K562 (cell line): ENCODE results near the gene KRT5. TPM values are rescaled to one million over a fixed set of nuclear protein-coding genes. Genes with fewer than 3 reads are reported as not detected.

Experiments
- ATAC-seq: fragments of 200-7000 bp; cut with Tn5 transposase; 3 replicates; pipeline ENCODE4 v1.9.1; 2020; ENCODE audit warnings: moderate library complexity
- BruUV-seq: library from RNA; stranded (reverse); fragments of 400-500 nt; replicated peaks from 2 replicates; lab custom pipeline; 2021; lab: Mats Ljungman, UMichigan
- CTCF ChIA-PET: fragments of 300-600 bp; formaldehyde crosslinking; extraction: SDS; loops from one replicate; lab custom pipeline; 2021; ENCODE audit warnings: low intra/inter-chr PET ratio; lab: Yijun Ruan, JAX
- POLR2A ChIA-PET: fragments of 300-600, 350-650 bp; sonication (Branson Sonifier 250); formaldehyde crosslinking; extraction: SDS; loops from one replicate; lab custom pipeline; 2021; ENCODE audit warnings: antibody characterized with exemption, inconsistent platforms; lab: Yijun Ruan, JAX
- DNase-seq, 4 experiments: peaks; one replicate each; pipeline versions ENCODE4 v3.0.0 to v3.0.0-alpha.2; 2011 to 2018; ENCODE audit warnings: low spot score in 3 of 4, mixed read lengths in 3 of 4; ENCODE audit errors: extremely low read depth in 1 of 4
- FAIRE-seq: peaks from 2 replicates; lab custom pipeline; 2011; peaks lifted over from hg19 to GRCh38; lab: Jason Lieb, UNC
- H2AFZ ChIP-seq: 2 replicates; pipeline ENCODE4 v1.6.0; 2011; ENCODE audit warnings: low read depth, low read length, control low read depth, inconsistent platforms
- H3K27ac ChIP-seq: fragments of 200-600 bp; 3 replicates; pipeline ENCODE4 v1.8.0; 2011; ENCODE audit warnings: low read depth, mild to moderate bottlenecking, control low read depth, inconsistent platforms, low read length, moderate library complexity, mixed read lengths; ENCODE audit errors: extremely low read depth
- H3K27me3 ChIP-seq, 2 experiments: fragments of 300-600 bp in 1 of 2; 2 replicates in 1 of 2; 3 replicates in 1 of 2; pipeline versions ENCODE4 v1.6.0 to v1.8.0; 2011; ENCODE audit warnings: inconsistent platforms in 2 of 2, low read length in 2 of 2, mild to moderate bottlenecking in 1 of 2, mixed read lengths in 1 of 2, moderate library complexity in 1 of 2; ENCODE audit not compliant: control insufficient read depth in 2 of 2, insufficient read depth in 2 of 2
- H3K36me3 ChIP-seq: fragments of 300-600 bp; 3 replicates; pipeline ENCODE4 v1.8.0; 2011; ENCODE audit warnings: mild to moderate bottlenecking, low read length, inconsistent platforms; ENCODE audit not compliant: control insufficient read depth, insufficient read depth
- H3K4me1 ChIP-seq, 2 experiments: fragments of 200-600 bp in 1 of 2; replicated peaks in 1 of 2; 2 replicates in 1 of 2; 3 replicates in 1 of 2; pipeline versions ENCODE4 v1.5.1 to v1.8.0; 2011; ENCODE audit warnings: inconsistent platforms in 2 of 2, low read length in 2 of 2, mild to moderate bottlenecking in 1 of 2, mixed read lengths in 1 of 2, moderate library complexity in 1 of 2; ENCODE audit not compliant: control insufficient read depth in 2 of 2, insufficient read depth in 2 of 2
- H3K4me2 ChIP-seq: 2 replicates; pipeline ENCODE4 v1.6.1; 2011; ENCODE audit warnings: low read length, control low read depth, inconsistent platforms, mixed read lengths; ENCODE audit not compliant: insufficient read depth
- H3K4me3 ChIP-seq: fragments of 200-600 bp; sonication (generic), shearing (Covaris generic); 2 replicates; pipeline ENCODE4 v1.5.1; 2016; ENCODE audit warnings: control low read depth, inconsistent platforms
- H3K79me2 ChIP-seq: fragments of 200-600 bp; 3 replicates; pipeline ENCODE4 v1.8.0; 2011; ENCODE audit warnings: low read length, inconsistent platforms; ENCODE audit not compliant: control insufficient read depth, insufficient read depth
- H3K9ac ChIP-seq, 2 experiments: 2 replicates each; pipeline versions ENCODE4 v1.6.0 to v1.6.1; 2011; ENCODE audit warnings: low read depth in 2 of 2, low read length in 2 of 2, control low read depth in 1 of 2, inconsistent platforms in 1 of 2, mild to moderate bottlenecking in 1 of 2, mixed read lengths in 1 of 2; ENCODE audit not compliant: insufficient read depth in 1 of 2
- H3K9me1 ChIP-seq: one replicate; pipeline ENCODE4 v1.6.0; 2011; ENCODE audit warnings: inconsistent platforms, mild to moderate bottlenecking, low read length, moderate library complexity; ENCODE audit not compliant: control insufficient read depth, insufficient read depth
- H3K9me3 ChIP-seq: replicated peaks from 2 replicates; pipeline ENCODE4 v1.5.1; 2011; ENCODE audit warnings: low read depth, low read length, inconsistent platforms; ENCODE audit not compliant: control insufficient read depth, insufficient read depth
- H4K20me1 ChIP-seq: replicated peaks from 2 replicates; pipeline ENCODE4 v1.6.1; 2011; ENCODE audit warnings: low read length, inconsistent platforms, mixed read lengths; ENCODE audit not compliant: control insufficient read depth, insufficient read depth
- YY1 ChIP-seq, 3 experiments: IDR thresholded peaks; 2 replicates each; pipeline ENCODE4 v1.6.1; 2011; ENCODE audit warnings: low read length in 2 of 3, mild to moderate bottlenecking in 2 of 3, moderate library complexity in 2 of 3, borderline replicate concordance in 1 of 3, control low read depth in 1 of 3, low read depth in 1 of 3; ENCODE audit not compliant: insufficient read depth in 3 of 3, insufficient replicate concordance in 2 of 3, control insufficient read depth in 1 of 3, insufficient read length in 1 of 3; ENCODE audit errors: extremely low read depth in 1 of 3
- WGBS: fragments of 100-300 bp; shearing (Covaris generic); methylation state at CpG from one replicate; pipeline ENCODE4 v1.1.6; 2016; ENCODE audit warnings: low coverage, mixed read lengths; ENCODE audit not compliant: insufficient coverage; ENCODE audit errors: missing lambda C conversion rate; 5-methylcytosine and 5-hydroxymethylcytosine counted together
- in situ Hi-C: fragments of 300-500 bp; cut with MboI; formaldehyde crosslinking; loops from 4 replicates; pipeline ENCODE4 v1.15.0; 2018; ENCODE audit warnings: inconsistent platforms, mixed read lengths
- intact Hi-C: fragments of 100-400 bp; cut with micrococcal nuclease; formaldehyde crosslinking; loops from 2 replicates; pipeline ENCODE4 v1.14.2; 2022
- polyA plus RNA-seq, 8 experiments: library from polyadenylated mRNA; depleted of rRNA in 4 of 8; stranded (reverse) in 5 of 8; unstranded in 3 of 8; fragments of >200 nt; fragmentation: Nextera tagmentation in 2 of 8; fragmentation: Illumina TruSeq in 1 of 8; extraction: Ambion mirVana in 2 of 8; extraction: Trizol in 1 of 8; gene quantifications; 2 replicates each; pipeline versions ENCODE4 v1.2.1 to v1.2.3, GENCODE V29; 2011 to 2014; ENCODE audit warnings: inconsistent platforms in 1 of 8, missing spikeins in 1 of 8
- total RNA-seq, 7 experiments: library from RNA; depleted of rRNA in 6 of 7; stranded (reverse); fragments of >200 nt in 6 of 7; fragmentation: Illumina TruSeq in 2 of 7; extraction: Trizol in 2 of 7; gene quantifications; 2 replicates each; pipeline versions ENCODE4 v1.2.1 to v1.2.3, GENCODE V29; 2011 to 2021; ENCODE audit warnings: low replicate concordance in 1 of 7
- TF ChIP-seq, protein P1 (sequence below): fragments of 450-650 bp; formaldehyde crosslinking; IDR thresholded peaks from 2 replicates; pipeline ENCODE4 v1.4.0; 2020; ENCODE audit warnings: mild to moderate bottlenecking, moderate library complexity
- TF ChIP-seq, protein P2 (sequence below), 3 experiments: IDR thresholded peaks in 2 of 3; conservative IDR thresholded peaks in 1 of 3; 2 replicates each; pipeline ENCODE4 v1.5.1; 2011 to 2012; ENCODE audit warnings: low read length in 3 of 3, mild to moderate bottlenecking in 3 of 3, control low read depth in 2 of 3, improper control_type of control experiment in 1 of 3, inconsistent platforms in 1 of 3, low read depth in 1 of 3, mixed read lengths in 1 of 3, moderate library complexity in 1 of 3; ENCODE audit not compliant: insufficient read depth in 2 of 3

The KRT5 gene
- total and polyA plus RNA-seq, 9 of the 15 experiments (the other 6 are each of a cell fraction or from before 2014, with no cell fraction given), result 0.32 TPM; not detected in 8

DNA sequence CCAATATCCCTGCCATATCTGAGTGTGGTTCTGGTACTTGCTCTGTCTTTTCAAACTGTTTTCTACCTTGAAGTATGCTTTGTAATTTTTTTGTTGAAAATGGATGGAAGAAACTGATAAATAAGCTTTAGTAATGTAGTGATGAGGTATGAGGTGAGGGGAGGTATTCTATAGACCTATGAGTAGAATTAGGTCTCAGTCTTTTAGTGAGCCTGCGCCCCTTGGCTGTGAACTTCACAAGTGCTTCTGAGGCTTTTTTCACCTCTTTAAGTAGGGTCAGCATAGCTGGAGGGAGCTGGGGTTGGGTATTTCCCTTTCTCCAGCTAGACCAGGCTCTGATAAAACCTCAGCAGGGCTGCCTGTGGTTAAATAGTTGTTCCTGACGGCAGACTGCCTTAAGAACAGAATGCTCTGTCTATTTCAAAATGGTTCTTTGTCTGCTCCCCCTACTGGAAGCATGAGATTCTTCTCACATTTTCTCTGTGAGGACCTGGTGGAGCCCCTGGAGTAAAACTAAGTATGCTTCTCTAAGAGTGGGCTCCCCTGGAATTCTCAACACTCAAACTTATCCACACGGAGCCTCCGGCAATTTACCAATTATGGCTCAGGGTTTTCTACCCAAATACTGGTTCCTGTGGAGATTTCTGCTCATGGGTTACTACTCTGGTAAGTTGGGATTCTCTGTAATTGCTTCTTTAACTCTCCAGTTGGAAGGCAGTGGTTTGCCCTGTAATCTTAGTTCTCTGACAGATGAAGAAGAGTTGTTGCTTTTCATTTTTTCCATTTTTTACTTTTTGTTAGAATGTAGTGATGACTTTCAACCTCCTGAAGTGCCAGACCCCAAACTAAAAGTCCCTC is 13.1 kb downstream of the KRT5 start:
- FAIRE-seq, result peak; percentile 62

More for the DNA sequence above, 13.1 kb downstream of the KRT5 start:
- H3K27me3 ChIP-seq, result no peaks in the 10 kb centered on the region; a peak in 1 of 5 replicates
- in situ Hi-C loops (no loop called here), intact Hi-C loops (no loop called here)
- no peak overlapping the region for H3K4me2 ChIP-seq
- no peaks in the 10 kb centered on the region for H3K36me3 ChIP-seq
- H4K20me1 ChIP-seq, result no peaks in the 10 kb centered on the region
- H3K9ac ChIP-seq, result no peak overlapping the region
- H3K79me2 ChIP-seq, result no peaks in the 10 kb centered on the region
- H3K4me3 ChIP-seq, result no peak overlapping the region
- ChIA-PET CTCF (no interaction called here), POLR2A (no interaction called here)
- no peak overlapping the region for H2AFZ ChIP-seq
- ATAC-seq (no peak), DNase-seq (peak in 2 of 4 experiments; percentile 20 to 21)
- H3K27ac ChIP-seq, result no peak overlapping the region
- no TSS peak for BruUV-seq
- 3% methylated on average over 4 of the region's 4 CpGs for WGBS
- TF ChIP-seq, protein P1, sequence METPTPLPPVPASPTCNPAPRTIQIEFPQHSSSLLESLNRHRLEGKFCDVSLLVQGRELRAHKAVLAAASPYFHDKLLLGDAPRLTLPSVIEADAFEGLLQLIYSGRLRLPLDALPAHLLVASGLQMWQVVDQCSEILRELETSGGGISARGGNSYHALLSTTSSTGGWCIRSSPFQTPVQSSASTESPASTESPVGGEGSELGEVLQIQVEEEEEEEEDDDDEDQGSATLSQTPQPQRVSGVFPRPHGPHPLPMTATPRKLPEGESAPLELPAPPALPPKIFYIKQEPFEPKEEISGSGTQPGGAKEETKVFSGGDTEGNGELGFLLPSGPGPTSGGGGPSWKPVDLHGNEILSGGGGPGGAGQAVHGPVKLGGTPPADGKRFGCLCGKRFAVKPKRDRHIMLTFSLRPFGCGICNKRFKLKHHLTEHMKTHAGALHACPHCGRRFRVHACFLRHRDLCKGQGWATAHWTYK, result no peak
- TF ChIP-seq YY1 (IDR thresholded peaks at IDR 0.05; ENCODE audit: borderline replicate concordance in 1 of 3, control insufficient read depth in 1 of 3, extremely low read depth in 1 of 3, insufficient read depth in 3 of 3, insufficient read length in 1 of 3, insufficient replicate concordance in 2 of 3, low read depth in 1 of 3, low read length in 2 of 3), result peak in 1 of 3 experiments; percentile 32
- TF ChIP-seq, protein P2, sequence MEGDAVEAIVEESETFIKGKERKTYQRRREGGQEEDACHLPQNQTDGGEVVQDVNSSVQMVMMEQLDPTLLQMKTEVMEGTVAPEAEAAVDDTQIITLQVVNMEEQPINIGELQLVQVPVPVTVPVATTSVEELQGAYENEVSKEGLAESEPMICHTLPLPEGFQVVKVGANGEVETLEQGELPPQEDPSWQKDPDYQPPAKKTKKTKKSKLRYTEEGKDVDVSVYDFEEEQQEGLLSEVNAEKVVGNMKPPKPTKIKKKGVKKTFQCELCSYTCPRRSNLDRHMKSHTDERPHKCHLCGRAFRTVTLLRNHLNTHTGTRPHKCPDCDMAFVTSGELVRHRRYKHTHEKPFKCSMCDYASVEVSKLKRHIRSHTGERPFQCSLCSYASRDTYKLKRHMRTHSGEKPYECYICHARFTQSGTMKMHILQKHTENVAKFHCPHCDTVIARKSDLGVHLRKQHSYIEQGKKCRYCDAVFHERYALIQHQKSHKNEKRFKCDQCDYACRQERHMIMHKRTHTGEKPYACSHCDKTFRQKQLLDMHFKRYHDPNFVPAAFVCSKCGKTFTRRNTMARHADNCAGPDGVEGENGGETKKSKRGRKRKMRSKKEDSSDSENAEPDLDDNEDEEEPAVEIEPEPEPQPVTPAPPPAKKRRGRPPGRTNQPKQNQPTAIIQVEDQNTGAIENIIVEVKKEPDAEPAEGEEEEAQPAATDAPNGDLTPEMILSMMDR (IDR thresholded peaks at IDR 0.05 in 2 of 3, conservative IDR thresholded peaks at IDR 0.05 in 1 of 3; ENCODE audit: insufficient read depth in 2 of 3, low read depth in 1 of 3, low read length in 3 of 3), result peak; percentile 23 to 54 (median 44); a peak in 4 of 6 replicates
- no peaks in the 10 kb centered on the region for H3K9me3 ChIP-seq
- H3K4me1 ChIP-seq, result no peaks in the 10 kb centered on the region
- H3K9me1 ChIP-seq, result no peaks in the 10 kb centered on the region
